H1 (cell line): ENCODE data around the gene APELA. TPM values are rescaled to one million over a fixed set of nuclear protein-coding genes. Genes with fewer than 3 reads are reported as not detected.

ENCODE experiments used
- CTCF ChIA-PET: fragments of 300-600 bp; sonication (Branson Sonifier 250); formaldehyde crosslinking; loops from one replicate; lab custom pipeline; 2021; ENCODE audit not compliant: partially characterized antibody; lab: Charles Lee
- POLR2A ChIA-PET: fragments of 300-600 bp; sonication (Branson Sonifier 250); formaldehyde crosslinking; loops from one replicate; lab custom pipeline; 2021; ENCODE audit warnings: inconsistent platforms; ENCODE audit not compliant: partially characterized antibody; lab: Charles Lee
- DNase-seq, 2 experiments: peaks; one replicate each; pipeline versions ENCODE4 v3.0.0 to v3.0.0-alpha.2; 2010 to 2022; ENCODE audit warnings: low spot score in 2 of 2, low read depth in 1 of 2, mixed read lengths in 1 of 2
- FAIRE-seq: peaks from 2 replicates; lab custom pipeline; 2011; peaks lifted over from hg19 to GRCh38; lab: Jason Lieb, UNC
- H2AFZ ChIP-seq: 2 replicates; pipeline ENCODE4 v1.8.1; 2012; ENCODE audit warnings: low read length, inconsistent platforms
- H2AK5ac ChIP-seq: 2 replicates; pipeline ENCODE4 v1.6.1; 2013; ENCODE audit warnings: low read depth, low read length
- H2BK120ac ChIP-seq: replicated peaks from 2 replicates; pipeline ENCODE3; 2013; ENCODE audit warnings: low read depth, low read length, inconsistent platforms
- H2BK12ac ChIP-seq: 2 replicates; pipeline ENCODE4 v1.6.1; 2013; ENCODE audit warnings: low read depth, low read length
- H2BK15ac ChIP-seq: 2 replicates; pipeline ENCODE4 v1.6.1; 2013; ENCODE audit warnings: low read length
- H2BK20ac ChIP-seq: 2 replicates; pipeline ENCODE4 v1.6.1; 2013; ENCODE audit warnings: low read length
- H2BK5ac ChIP-seq: 2 replicates; pipeline ENCODE4 v1.6.1; 2013; ENCODE audit warnings: low read depth, low read length
- H3K14ac ChIP-seq: 2 replicates; pipeline ENCODE4 v1.6.1; 2013; ENCODE audit warnings: inconsistent platforms; ENCODE audit not compliant: insufficient read length
- H3K18ac ChIP-seq: 2 replicates; pipeline ENCODE4 v1.6.1; 2013; ENCODE audit warnings: low read length; ENCODE audit errors: extremely low read depth
- H3K23ac ChIP-seq: 2 replicates; pipeline ENCODE4 v1.6.1; 2013; ENCODE audit warnings: inconsistent platforms; ENCODE audit not compliant: insufficient read length
- H3K23me2 ChIP-seq: 2 replicates; pipeline ENCODE4 v1.6.1; 2013; ENCODE audit warnings: low read depth, low read length
- H3K27ac ChIP-seq: 2 replicates; pipeline ENCODE4 v1.6.1; 2011; ENCODE audit warnings: low read depth, low read length, inconsistent platforms
- H3K27me3 ChIP-seq, 4 experiments: replicated peaks in 1 of 4; 1 replicate in 1 of 4; 2 replicates in 3 of 4; pipeline versions ENCODE4 v1.6.1 to v1.8.1; 2011 to 2013; ENCODE audit warnings: low read length in 3 of 4, mild to moderate bottlenecking in 3 of 4, inconsistent platforms in 2 of 4, mixed read lengths in 2 of 4, moderate library complexity in 1 of 4; ENCODE audit not compliant: control insufficient read depth in 3 of 4, insufficient read depth in 3 of 4; ENCODE audit errors: extremely low read depth in 1 of 4
- H3K36me3 ChIP-seq, 4 experiments: 2 replicates each; pipeline versions ENCODE4 v1.6.1 to v1.8.1; 2011 to 2013; ENCODE audit warnings: mild to moderate bottlenecking in 4 of 4, low read length in 3 of 4, moderate library complexity in 2 of 4, control low read depth in 1 of 4, inconsistent platforms in 1 of 4; ENCODE audit not compliant: insufficient read depth in 4 of 4, control insufficient read depth in 2 of 4
- H3K4ac ChIP-seq: replicated peaks from 2 replicates; pipeline ENCODE3; 2013; ENCODE audit warnings: low read length, low read depth, mixed read lengths, inconsistent platforms; ENCODE audit not compliant: insufficient read length
- H3K4me1 ChIP-seq, 4 experiments: replicated peaks in 1 of 4; 1 replicate in 1 of 4; 2 replicates in 3 of 4; pipeline versions ENCODE4 v1.6.1 to v1.8.1; 2011 to 2013; ENCODE audit warnings: low read length in 3 of 4, inconsistent platforms in 2 of 4, mixed read lengths in 1 of 4; ENCODE audit not compliant: insufficient read depth in 4 of 4, control insufficient read depth in 3 of 4
- H3K4me2 ChIP-seq, 2 experiments: 2 replicates each; pipeline versions ENCODE4 v1.6.1 to v1.8.1; 2011 to 2013; ENCODE audit warnings: low read depth in 2 of 2, low read length in 2 of 2, control low read depth in 1 of 2, inconsistent platforms in 1 of 2, mild to moderate bottlenecking in 1 of 2; ENCODE audit not compliant: insufficient read depth in 1 of 2
- H3K4me3 ChIP-seq, 4 experiments: fragments of 200-600, 300-600 bp in 1 of 4; sonication (generic), shearing (Covaris generic), sonication (Bioruptor Twin) in 1 of 4; 2 replicates each; pipeline versions ENCODE4 v1.5.1 to v1.8.1; 2011 to 2016; ENCODE audit warnings: low read length in 4 of 4, low read depth in 3 of 4, control low read depth in 2 of 4, inconsistent platforms in 2 of 4, mild to moderate bottlenecking in 2 of 4, mixed read lengths in 1 of 4, moderate library complexity in 1 of 4; ENCODE audit not compliant: insufficient read depth in 2 of 4; ENCODE audit errors: extremely low read depth in 1 of 4
- H3K56ac ChIP-seq: replicated peaks from 2 replicates; pipeline ENCODE3; 2013; ENCODE audit warnings: low read depth, mild to moderate bottlenecking, mixed read lengths, low read length, inconsistent platforms; ENCODE audit not compliant: insufficient read length
- H3K79me1 ChIP-seq: 2 replicates; pipeline ENCODE4 v1.6.1; 2013; ENCODE audit warnings: low read depth, low read length, control low read depth
- H3K79me2 ChIP-seq, 2 experiments: 2 replicates each; pipeline versions ENCODE4 v1.6.1 to v1.8.1; 2012 to 2013; ENCODE audit warnings: low read length in 2 of 2, mild to moderate bottlenecking in 2 of 2, inconsistent platforms in 1 of 2; ENCODE audit not compliant: insufficient read depth in 2 of 2, control insufficient read depth in 1 of 2
- H3K9ac ChIP-seq, 4 experiments: replicated peaks in 1 of 4; 1 replicate in 1 of 4; 2 replicates in 3 of 4; pipeline versions ENCODE4 v1.6.1 to v1.8.1; 2011 to 2013; ENCODE audit warnings: low read depth in 3 of 4, low read length in 3 of 4, control low read depth in 2 of 4, mild to moderate bottlenecking in 2 of 4, moderate library complexity in 2 of 4, inconsistent platforms in 1 of 4; ENCODE audit errors: extremely low read depth in 1 of 4
- H3K9me3 ChIP-seq, 2 experiments: 2 replicates each; pipeline versions ENCODE4 v1.6.1 to v1.8.1; 2012 to 2013; ENCODE audit warnings: mild to moderate bottlenecking in 2 of 2, moderate library complexity in 2 of 2, control low read depth in 1 of 2, inconsistent platforms in 1 of 2, low read depth in 1 of 2, low read length in 1 of 2, mixed read lengths in 1 of 2; ENCODE audit not compliant: insufficient read depth in 2 of 2
- H4K20me1 ChIP-seq, 2 experiments: replicated peaks in 1 of 2; 2 replicates each; pipeline versions ENCODE3 to v1.8.1; 2011 to 2013; ENCODE audit warnings: inconsistent platforms in 2 of 2, low read length in 2 of 2, mild to moderate bottlenecking in 1 of 2; ENCODE audit not compliant: insufficient read depth in 2 of 2, control insufficient read depth in 1 of 2
- H4K5ac ChIP-seq: 2 replicates; pipeline ENCODE4 v1.6.1; 2013; ENCODE audit warnings: low read length, low read depth, mixed read lengths, inconsistent platforms; ENCODE audit not compliant: insufficient read length
- H4K8ac ChIP-seq: 2 replicates; pipeline ENCODE4 v1.8.0; 2013; ENCODE audit warnings: mild to moderate bottlenecking, moderate library complexity, low read length, inconsistent platforms; ENCODE audit not compliant: insufficient read depth; ENCODE audit errors: extremely low read depth
- H4K91ac ChIP-seq: replicated peaks from 2 replicates; pipeline ENCODE3; 2013; ENCODE audit warnings: low read length, mixed read lengths, inconsistent platforms; ENCODE audit not compliant: insufficient read length
- WGBS, 2 experiments: shearing (Covaris generic) in 1 of 2; methylation state at CpG; one replicate each; pipeline versions ENCODE4 v1.1.6 to v1.1.7; 2013 to 2015; ENCODE audit warnings: low lambda C conversion rate in 2 of 2, mixed read lengths in 2 of 2, inconsistent platforms in 1 of 2, low coverage in 1 of 2, missing lambda C conversion rate in 1 of 2; ENCODE audit not compliant: insufficient replicate concordance in 2 of 2, insufficient coverage in 1 of 2, insufficient read length in 1 of 2; ENCODE audit errors: extremely low coverage in 1 of 2, missing lambda C conversion rate in 1 of 2; 5-methylcytosine and 5-hydroxymethylcytosine counted together
- polyA plus RNA-seq, 7 experiments: library from polyadenylated mRNA; depleted of rRNA in 3 of 7; stranded (reverse) in 5 of 7; unstranded in 2 of 7; fragments of >200 nt in 5 of 7; fragments of 200-250 nt in 2 of 7; gene quantifications; 1 replicate in 5 of 7; 2 replicates in 1 of 7; 4 replicates in 1 of 7; pipeline versions ENCODE4 v1.2.1 to v1.2.3, GENCODE V29; 2011 to 2013; ENCODE audit warnings: missing spikeins in 2 of 7, mixed read lengths in 2 of 7
- total RNA-seq: library from RNA; stranded (reverse); fragmentation: NEBNext Ultra II Directional; extraction: Animal tissue kit (Norgen Biotek cat#: 25700); gene quantifications from 2 replicates; pipeline ENCODE4 v1.2.1, GENCODE V29; 2021

Gene APELA
- total and polyA plus RNA-seq, 2 of the 8 experiments (the other 6 are each of a cell fraction or from before 2014, with no cell fraction given), result 60.2 to 81.8 TPM

GRCh38 chr4:164888096-164888715, 11.2 kb downstream of the APELA start:
- Histone ChIP-seq H3K23me2 (no peaks in the 10 kb centered on the region), H2AK5ac (no peak overlapping the region), H4K91ac (no peak overlapping the region), H3K79me1 (no peaks in the 10 kb centered on the region), H3K4me2 (peak overlapping the region in 1 of 2 experiments; percentile 21; a peak in 1 of 4 replicates), H2BK120ac (no peak overlapping the region), H4K8ac (no peak overlapping the region), H3K27me3 (no peaks in the 10 kb centered on the region), H2BK20ac (no peak overlapping the region), H3K9ac (no peak overlapping the region), H3K4me1 (peaks cover 0 to 6% (median 1%) of the 10 kb centered on the region in 4 experiments; a peak in 2 of 7 replicates), H3K9me3 (no peaks in the 10 kb centered on the region), H3K79me2 (peaks cover 3 to 83% of the 10 kb centered on the region in 2 experiments; a peak in 3 of 4 replicates), H2BK5ac (no peak overlapping the region), H3K36me3 (peaks cover 2 to 86% (median 22%) of the 10 kb centered on the region in 4 experiments; a peak in 6 of 8 replicates), H3K23ac (no peak overlapping the region), H2BK12ac (no peak overlapping the region), H3K4me3 (no peak overlapping the region), H4K5ac (no peak overlapping the region), H3K18ac (no peak overlapping the region), H2BK15ac (no peak overlapping the region), H2AFZ (no peak overlapping the region), H3K56ac (no peak overlapping the region), H4K20me1 (peaks cover 0 to 4% of the 10 kb centered on the region in 2 experiments), H3K27ac (no peak overlapping the region), H3K14ac (no peak overlapping the region), H3K4ac (no peak overlapping the region)
- no peak for FAIRE-seq
- ChIA-PET CTCF (interaction anchor here (0.9 to 5.3 kb wide), 4 partner anchors 47 to 120 kb away, joined by 3 to 56 read pairs (median 25); no protein-coding TSS in a partner anchor), POLR2A (interaction anchor here (0.9 to 5.9 kb wide), 13 partner anchors 8 to 174 kb away, joined by 3 to 43 read pairs (median 4); partner anchors contain the start of gene APELA)
- DNase-seq, result no peak
- 95% methylated on average over 1 of the region's 1 CpG; no CpG with 5 or more reads in 1 of the 2 experiments for WGBS, 2 experiments
